Stimulated activated CD4-positive, alpha-beta T cell treated with anti-CD3 and anti-CD28 coated beads, Interleukin-12 subunit alpha, Interleukin-12 subunit beta, amount 100 ng/mL, for 48 hours (primary cell): ENCODE data around the gene PNPLA6.

Source experiments
- DNase-seq, 3 donors: peaks; one replicate each; pipeline ENCODE4 v3.0.0-alpha.2; 2020; ENCODE audit warnings: low read depth in 2 of 3, low spot score in 1 of 3

Gene PNPLA6

DNA sequence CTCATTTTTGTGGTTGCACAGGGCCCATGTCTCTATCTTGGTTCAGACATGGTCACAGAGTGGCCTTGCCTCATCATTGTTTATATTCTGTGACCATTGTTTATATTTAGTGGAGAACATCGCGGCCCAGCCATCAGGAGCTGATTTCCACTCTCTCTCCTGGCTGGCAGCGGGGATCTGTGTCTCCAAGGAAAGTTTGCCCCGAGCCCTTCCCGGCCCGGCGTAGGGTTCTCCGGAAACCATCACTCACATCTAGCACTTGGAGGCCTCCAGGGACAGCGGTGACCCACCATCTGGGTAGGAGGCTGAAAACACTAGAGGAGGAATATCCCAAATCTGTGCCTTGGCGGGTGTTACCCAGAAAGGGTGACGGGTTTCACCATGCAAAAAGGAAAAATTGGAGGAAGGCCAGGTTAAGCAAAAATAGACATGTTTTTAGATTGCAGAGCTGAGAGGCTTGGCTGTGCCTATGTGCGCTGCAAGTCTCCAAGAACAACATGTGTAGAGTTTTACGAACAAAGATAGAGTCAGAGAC is 20.3 kb upstream of the PNPLA6 start:
- DNase-seq, result no peak

DNA sequence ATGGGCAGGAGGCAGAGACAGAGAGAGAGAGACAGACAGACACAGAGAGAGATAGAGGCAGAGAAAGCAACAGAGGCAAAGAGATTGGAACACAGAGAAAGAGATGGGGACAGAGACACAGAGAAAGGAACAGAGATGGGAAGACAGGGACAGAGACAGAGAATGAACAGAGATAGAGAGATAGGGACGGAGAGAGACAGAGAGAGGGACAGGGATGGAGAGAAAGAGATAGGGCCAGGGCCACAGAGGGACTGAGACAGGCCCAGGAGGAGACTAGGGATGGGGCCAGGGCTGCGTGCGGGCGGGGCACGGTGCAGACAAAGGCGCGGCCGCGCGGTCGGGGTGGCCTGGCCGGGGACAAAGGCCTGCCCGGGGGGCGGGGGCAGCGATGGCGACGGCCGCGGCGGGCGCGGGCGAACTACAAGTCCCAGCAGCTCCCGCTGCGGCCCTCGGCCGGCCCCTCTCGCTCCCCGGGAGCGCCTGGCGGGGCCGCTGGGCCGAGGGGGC is 19.8 kb upstream of the PNPLA6 start, which contains the start of gene ZNF358:
TSS of gene ZNF358 (plus strand) at position 459 of the 507 bp plus-strand sequence. CDS start 3,140 bp downstream, outside the sequence.
- peak in 1 of 3 donors; percentile 43 for DNase-seq

DNA sequence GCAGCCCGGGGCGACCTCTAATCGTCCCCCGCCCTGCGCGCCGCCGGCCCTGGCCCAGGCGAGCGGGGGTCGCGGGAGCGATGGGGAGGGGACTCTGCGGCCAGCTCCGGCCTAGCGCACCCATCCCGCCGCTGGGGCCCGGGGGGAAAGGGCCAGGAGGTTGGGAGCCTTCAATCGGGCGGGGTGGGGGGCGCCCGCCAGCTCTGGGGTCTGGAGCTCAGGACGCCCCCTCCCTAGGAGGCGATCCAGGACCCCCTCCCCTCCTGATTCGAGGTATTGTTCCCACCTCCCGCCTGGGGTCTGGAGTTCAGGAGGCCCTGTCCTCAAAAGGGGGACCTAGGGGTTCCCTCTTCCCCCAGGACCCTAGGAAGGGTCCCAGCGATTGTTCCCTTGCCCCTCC is 19.2 kb upstream of the PNPLA6 start:
- DNase-seq, result no peak

DNA sequence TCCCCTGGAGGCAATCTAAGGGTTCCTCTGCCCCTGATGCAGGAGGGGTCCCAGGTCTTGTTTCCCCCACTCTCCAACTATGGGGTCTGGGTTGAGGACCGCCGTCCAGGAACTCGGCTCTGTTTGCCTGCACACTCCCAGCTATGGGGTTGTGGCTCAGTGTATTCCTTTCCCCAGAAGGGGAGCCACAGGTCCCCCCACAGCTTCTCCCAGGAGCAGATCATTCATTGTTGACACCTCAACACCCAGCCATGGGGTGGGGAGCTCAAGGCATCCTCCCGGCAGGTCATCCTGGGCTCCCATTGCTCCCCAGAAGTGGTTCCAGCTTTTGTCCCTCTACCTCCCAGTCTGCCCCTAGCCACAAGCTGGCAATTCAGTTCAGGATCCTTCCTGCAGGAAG is 18.6 kb upstream of the PNPLA6 start:
- no peak for DNase-seq

DNA sequence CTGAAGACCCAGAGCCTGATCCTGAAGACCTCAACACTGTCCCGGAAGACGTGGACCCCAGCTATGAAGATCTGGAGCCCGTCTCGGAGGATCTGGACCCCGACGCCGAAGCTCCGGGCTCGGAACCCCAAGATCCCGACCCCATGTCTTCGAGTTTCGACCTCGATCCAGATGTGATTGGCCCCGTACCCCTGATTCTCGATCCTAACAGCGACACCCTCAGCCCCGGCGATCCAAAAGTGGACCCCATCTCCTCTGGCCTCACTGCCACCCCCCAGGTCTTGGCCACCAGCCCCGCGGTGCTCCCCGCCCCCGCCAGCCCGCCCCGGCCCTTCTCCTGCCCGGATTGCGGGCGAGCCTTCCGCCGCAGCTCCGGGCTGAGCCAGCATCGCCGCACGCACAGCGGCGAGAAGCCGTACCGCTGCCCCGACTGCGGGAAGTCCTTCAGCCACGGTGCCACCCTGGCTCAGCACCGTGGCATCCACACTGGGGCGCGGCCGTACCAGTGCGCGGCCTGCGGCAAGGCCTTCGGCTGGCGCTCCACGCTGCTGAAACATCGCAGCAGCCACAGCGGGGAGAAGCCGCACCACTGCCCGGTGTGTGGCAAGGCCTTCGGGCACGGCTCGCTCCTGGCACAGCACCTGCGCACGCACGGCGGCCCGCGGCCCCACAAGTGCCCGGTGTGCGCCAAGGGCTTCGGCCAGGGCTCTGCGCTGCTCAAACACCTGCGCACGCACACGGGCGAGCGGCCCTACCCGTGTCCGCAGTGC is 16.0 kb upstream of the PNPLA6 start:
- DNase-seq, result no peak

DNA sequence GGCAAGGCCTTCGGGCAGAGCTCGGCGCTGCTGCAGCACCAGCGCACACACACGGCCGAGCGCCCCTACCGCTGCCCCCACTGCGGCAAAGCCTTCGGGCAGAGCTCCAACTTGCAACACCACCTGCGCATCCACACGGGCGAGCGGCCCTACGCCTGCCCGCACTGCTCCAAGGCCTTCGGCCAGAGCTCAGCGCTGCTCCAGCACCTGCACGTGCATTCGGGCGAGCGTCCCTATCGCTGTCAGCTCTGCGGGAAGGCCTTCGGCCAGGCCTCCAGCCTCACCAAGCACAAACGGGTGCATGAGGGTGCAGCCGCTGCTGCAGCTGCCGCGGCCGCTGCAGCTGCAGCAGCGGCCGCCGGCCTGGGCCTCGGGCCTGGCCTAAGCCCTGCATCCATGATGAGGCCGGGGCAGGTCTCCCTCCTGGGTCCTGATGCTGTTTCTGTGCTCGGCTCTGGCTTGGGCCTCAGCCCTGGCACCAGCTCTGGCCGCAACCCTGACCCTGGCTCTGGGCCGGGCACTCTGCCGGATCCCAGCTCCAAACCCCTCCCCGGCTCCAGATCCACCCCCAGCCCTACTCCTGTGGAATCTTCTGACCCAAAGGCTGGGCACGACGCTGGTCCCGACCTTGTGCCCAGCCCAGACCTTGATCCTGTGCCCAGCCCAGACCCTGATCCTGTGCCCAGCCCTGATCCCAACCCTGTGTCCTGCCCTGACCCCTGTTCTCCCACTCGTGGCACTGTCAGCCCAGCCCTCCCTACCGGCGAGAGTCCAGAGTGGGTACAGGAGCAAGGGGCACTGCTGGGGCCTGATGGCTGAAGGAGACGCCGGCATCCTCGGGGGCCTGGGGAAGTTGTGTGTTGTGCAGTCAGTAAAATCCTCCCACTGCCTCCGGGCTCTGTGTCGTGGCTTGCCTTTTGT is 15.1 kb upstream of the PNPLA6 start:
- no peak for DNase-seq

DNA sequence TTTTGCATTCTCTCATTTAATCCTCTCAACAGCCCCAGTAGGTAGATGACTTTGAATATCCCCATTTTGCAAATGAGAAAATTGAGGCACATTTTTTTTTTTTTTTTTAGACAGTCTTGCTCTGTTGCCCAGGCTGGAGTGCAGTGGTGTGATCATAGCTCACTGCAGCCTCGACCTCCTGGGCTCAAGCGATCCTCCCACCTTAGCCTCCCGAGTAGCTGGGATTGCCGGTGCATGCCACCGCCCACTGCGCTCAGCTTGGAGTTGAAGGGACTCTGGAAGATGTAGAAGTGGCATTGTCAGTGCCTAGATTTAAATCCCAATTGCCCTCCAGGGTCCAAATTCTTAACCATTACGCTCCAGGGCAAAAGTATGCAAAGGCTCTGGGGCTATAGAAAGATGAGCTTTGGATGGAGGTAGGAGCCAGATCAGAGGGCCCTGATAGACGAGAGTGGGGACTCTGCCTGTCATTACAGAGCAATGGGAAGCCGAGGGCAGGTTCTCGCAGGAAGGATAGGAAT is 13.9 kb upstream of the PNPLA6 start:
- DNase-seq, result no peak

DNA sequence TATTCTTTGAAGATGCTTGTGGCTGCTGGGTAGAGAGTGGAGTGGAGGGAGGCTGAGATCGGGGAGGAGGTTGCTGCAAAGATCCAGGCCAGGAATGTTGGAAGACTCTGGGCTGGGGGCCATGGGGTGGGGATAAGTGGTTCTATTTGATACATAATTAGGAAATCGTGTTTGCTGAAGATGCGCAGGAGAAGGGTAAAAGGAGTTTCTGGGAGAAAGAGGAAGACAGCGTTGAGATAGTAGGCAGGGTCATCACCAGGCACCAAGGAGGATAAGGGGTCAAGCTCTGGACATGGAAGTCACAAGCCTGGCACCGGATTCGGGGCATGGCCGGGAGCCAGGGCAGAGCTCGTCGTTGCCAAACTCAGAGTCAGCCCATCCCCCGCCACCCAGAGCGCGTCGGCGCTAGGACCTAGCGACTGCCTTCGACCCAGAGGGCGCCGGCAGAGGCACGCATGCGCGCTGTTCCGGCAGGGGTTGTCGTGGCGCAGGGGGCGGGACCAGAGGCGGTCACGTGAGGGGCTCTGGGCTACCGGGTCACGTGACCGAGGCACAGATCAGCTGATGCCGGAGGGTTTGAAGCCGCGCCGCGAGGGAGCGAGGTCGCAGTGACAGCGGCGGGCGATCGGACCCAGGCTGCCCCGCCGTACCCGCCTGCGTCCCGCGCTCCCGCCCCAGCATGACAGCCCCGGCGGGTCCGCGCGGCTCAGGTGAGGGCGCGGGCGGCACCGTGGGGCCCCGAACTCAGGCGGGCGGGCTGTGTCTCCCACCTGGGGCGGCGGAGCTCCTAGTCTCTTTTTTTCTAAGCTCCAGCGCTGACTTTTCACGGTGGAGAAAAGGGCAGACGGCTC is 13.2 kb upstream of the PNPLA6 start, which contains the start of gene MCOLN1:
TSS of gene MCOLN1 (plus strand) at position 553 of the 851 bp plus-strand sequence. CDS start at position 680, 127 bp downstream.
- DNase-seq, result peak; percentile 98 to 100 (median 99)

DNA sequence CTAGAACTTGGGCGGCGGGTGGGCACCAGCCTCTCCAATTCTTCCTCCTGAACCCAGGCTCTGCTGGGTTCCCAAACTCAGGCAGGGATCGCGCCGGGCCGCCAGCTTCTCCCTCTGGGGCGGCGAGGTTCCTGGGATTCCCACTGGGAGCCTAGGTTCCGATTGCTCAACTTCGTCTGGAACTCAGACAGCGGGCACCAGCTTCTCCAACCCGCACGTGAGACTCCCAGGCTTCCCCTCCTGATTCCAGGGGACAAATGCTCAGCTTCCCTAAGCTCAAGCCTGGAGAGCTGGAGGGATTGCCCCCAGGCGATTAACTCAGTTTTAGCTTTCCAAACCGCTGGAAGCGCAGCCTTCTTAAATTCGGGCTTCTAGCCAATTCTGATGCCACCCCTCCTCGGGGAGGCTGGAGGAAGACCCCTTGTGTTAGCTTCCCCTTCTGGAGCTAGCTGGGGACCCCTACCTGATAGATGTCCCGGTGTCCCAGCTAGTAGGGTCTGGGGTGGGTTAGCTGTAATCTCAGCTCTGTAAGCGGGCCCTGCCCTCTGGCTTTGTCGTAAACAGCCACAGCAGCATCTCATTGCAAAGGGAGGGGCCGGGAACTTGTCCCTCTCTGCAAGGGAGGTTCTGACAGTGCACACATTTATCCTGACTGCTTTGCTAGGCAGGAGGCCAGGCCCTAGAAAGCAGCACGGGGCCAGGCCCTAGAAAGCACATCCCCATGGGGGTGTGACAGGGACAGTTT is 12.4 kb upstream of the PNPLA6 start:
- no peak for DNase-seq

DNA sequence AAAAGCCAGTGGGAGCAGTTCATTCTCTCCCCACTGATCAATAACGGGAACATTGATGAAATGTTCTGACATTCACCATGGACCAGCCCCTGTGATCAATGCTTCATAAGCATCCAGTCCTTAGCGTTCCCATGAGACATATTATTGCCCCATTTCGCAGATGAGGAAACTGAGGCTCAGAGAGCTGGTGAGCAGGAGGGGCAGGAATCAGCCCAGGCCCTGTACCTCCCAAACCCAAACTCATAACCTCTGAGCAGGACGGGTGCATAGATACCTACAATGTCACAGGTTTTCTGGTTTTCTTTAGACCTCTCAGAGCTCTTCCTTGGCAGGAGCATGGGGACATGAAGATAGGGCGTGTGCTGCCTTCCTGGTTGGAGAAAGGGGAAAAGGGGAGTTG is 11.0 kb upstream of the PNPLA6 start:
- no peak for DNase-seq

DNA sequence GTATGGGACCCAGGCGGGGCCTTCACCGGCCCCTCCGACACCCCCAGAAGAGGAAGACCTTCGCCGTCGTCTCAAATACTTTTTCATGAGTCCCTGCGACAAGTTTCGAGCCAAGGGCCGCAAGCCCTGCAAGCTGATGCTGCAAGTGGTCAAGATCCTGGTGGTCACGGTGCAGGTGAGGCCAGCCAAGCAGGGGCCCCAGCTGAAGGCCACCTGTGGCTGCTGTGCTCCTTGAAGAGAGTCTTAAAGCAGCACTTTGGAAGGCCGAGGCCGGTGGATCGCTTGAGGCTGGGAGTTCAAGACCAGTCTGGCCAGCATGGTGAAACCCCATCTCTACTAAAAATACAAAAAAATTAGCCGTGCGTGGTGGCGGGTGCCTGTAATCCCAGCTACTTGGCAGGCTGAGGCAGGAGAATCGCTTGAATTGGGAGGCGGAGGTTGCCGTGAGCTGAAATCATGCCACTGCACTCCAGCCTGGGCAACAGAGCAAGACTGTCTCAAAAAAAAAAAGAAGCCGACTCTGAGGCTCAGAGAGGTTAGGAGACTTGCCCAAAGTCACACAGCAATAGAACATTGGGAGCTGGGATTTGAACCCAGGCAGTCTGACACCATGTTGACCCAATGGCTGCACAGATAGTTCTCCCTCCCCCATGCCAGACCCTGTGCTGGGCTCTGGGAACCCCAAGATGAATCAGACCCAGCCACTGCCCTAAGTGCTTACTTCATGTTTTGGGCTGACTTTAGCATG is 10.4 kb upstream of the PNPLA6 start:
- DNase-seq, result no peak

DNA sequence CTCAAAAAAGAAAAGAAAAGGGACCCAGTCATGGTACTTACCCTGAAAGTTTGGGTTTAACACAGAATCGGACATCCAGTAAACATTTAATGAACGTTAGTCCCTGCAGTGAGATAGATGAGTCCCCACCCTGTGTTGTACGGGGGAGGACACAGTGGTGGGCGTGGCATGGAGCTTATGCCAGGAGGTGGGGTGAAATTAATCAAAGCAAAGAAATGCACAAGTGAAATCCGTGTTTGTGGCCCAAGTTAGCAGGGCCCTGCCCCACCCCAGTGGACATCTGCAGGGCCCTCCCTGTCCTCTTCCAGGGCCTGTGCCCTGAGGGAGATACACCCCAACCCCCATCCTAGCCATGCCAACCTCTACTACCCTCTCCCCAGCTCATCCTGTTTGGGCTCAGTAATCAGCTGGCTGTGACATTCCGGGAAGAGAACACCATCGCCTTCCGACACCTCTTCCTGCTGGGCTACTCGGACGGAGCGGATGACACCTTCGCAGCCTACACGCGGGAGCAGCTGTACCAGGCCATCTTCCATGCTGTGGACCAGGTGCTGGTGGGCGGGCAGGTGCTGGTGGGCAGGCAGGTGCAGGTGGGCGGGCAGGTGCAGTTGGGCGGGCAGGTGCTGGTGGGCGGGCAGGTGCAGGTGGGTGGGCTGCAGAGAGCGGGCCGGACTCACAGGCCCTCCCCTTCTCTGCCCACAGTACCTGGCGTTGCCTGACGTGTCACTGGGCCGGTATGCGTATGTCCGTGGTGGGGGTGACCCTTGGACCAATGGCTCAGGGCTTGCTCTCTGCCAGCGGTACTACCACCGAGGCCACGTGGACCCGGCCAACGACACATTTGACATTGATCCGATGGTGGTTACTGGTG is 9.2 kb upstream of the PNPLA6 start:
- no peak for DNase-seq

DNA sequence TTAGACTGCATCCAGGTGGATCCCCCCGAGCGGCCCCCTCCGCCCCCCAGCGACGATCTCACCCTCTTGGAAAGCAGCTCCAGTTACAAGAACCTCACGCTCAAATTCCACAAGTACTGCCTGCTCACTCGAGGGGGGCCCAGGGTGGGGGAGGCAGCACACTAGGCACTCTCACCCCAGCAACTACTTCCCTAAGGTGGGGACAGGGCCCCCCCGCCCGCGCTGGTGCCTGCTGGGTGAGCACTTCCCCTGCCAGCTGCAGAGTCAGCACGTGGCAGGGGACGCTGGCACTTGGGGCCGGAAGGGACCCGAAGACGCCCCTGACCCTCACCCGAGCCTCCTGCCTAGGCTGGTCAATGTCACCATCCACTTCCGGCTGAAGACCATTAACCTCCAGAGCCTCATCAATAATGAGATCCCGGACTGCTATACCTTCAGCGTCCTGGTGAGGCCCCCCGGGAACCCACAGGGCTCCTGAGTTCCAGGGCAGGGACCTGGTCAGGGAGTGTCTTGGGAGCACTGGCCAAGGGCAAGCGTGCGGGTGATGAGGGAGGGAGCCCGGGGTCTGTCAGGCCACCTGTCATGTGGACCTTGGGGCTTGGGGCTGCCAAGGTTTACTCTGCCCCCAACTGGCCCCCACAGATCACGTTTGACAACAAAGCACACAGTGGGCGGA is 7.9 kb upstream of the PNPLA6 start:
- DNase-seq, result no peak

DNA sequence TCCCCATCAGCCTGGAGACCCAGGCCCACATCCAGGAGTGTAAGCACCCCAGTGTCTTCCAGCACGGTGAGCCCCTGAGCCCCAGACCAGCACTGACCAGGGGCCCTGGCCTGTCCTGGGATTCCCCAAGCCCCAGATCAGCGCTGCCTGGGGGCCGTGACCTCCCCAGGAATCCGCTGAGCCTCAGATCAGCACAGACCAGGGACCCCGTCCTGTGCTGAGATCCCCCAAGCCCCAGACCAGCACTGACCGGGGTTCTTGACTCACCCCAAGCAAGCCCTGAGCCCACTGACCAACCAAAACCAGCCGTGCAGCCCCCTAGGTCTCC is 7.4 kb upstream of the PNPLA6 start:
- DNase-seq, result no peak

DNA sequence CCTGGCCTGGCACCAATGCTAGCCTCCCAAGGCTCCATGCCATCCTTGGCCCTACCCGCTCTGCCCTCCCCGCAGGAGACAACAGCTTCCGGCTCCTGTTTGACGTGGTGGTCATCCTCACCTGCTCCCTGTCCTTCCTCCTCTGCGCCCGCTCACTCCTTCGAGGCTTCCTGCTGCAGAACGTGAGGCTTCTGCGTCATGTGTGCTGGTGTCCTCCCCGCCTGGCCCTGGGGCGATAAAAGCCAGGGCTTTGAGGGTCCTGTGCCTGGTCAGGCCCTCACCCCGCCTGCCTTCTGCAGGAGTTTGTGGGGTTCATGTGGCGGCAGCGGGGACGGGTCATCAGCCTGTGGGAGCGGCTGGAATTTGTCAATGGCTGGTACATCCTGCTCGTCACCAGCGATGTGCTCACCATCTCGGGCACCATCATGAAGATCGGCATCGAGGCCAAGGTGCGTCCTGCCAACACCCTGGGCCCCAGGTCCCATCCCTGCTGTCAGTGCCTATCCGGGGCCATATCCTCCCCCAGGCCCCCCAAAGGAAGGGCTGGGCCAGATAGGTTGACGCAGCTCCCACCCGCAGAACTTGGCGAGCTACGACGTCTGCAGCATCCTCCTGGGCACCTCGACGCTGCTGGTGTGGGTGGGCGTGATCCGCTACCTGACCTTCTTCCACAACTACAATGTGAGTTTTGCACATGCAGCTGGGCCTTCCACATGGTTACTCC is 6.8 kb upstream of the PNPLA6 start:
- no peak for DNase-seq

DNA sequence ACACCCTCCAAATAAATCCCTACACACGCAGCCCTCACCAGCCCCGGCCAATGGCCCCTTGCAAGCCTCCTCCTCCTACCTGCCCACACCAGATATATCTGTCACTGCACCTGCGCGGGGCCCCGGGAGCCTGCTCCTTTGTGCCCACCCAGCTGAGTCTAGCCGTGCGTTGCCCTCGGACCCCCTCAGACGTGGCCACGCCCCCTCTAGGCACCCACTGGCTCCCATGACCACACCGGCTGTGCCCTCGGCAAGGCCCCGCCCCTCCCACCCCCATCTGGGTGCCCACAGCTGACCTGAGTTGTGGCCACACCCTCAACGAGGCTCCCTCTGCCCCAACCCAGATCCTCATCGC is 6.3 kb upstream of the PNPLA6 start:
- no peak for DNase-seq
